SK-N-SH (cell line): ENCODE data around the gene BEST1.

ENCODE experiments used
- EP300 ChIP-seq, 2 experiments: IDR thresholded peaks; 2 replicates each; pipeline versions ENCODE4 v1.4.0 to v1.6.1; 2012; ENCODE audit warnings: borderline replicate concordance in 1 of 2, low read depth in 1 of 2, low read length in 1 of 2
- EZH2phosphoT487 ChIP-seq: fragments of 200-600 bp; sonication (generic); IDR thresholded peaks from 2 replicates; pipeline ENCODE4 v1.6.1; 2017; ENCODE audit warnings: low read depth, mixed run types, mild to moderate bottlenecking, antibody characterized with exemption, moderate library complexity, borderline replicate concordance
- FOXM1 ChIP-seq: IDR thresholded peaks from 2 replicates; pipeline ENCODE4 v1.4.0; 2012; ENCODE audit warnings: low read depth, mild to moderate bottlenecking
- MEF2A ChIP-seq: IDR thresholded peaks from 2 replicates; pipeline ENCODE4 v1.4.0; 2012; ENCODE audit warnings: low read depth, borderline replicate concordance
- POLR2AphosphoS5 ChIP-seq: IDR thresholded peaks from 2 replicates; pipeline ENCODE4 v1.6.1; 2012; ENCODE audit warnings: low read depth, low read length
- RAD21 ChIP-seq: IDR thresholded peaks from 2 replicates; pipeline ENCODE4 v1.6.1; 2012; ENCODE audit warnings: mild to moderate bottlenecking, low read length
- RXRA ChIP-seq: IDR thresholded peaks from 2 replicates; pipeline ENCODE4 v1.4.0; 2012; ENCODE audit warnings: low read depth, mild to moderate bottlenecking, borderline replicate concordance
- YY1 ChIP-seq: IDR thresholded peaks from 2 replicates; pipeline ENCODE4 v1.4.0; 2012; ENCODE audit warnings: low read depth, mild to moderate bottlenecking
- TF ChIP-seq, protein P1 (sequence below): IDR thresholded peaks from 2 replicates; pipeline ENCODE4 v1.4.0; 2012; ENCODE audit warnings: low read depth, borderline replicate concordance
- TF ChIP-seq, protein P2 (sequence below): fragments of 200-600 bp; sonication (generic); IDR thresholded peaks from 2 replicates; pipeline ENCODE4 v1.6.1; 2017; ENCODE audit warnings: antibody characterized with exemption, mild to moderate bottlenecking, moderate library complexity
- TF ChIP-seq, protein P3 (sequence below): IDR thresholded peaks from 2 replicates; pipeline ENCODE4 v1.6.1; 2012; ENCODE audit warnings: mild to moderate bottlenecking, low read depth, low read length, moderate library complexity
- TF ChIP-seq, protein P4 (sequence below): IDR thresholded peaks from 2 replicates; pipeline ENCODE4 v1.4.0; 2012; ENCODE audit warnings: low read depth
- TF ChIP-seq, protein P5 (sequence below): fragments of 150-350 bp; IDR thresholded peaks from 2 replicates; pipeline ENCODE4 v1.6.1; 2017; ENCODE audit warnings: antibody characterized with exemption, low read length, low read depth, borderline replicate concordance

DNA sequence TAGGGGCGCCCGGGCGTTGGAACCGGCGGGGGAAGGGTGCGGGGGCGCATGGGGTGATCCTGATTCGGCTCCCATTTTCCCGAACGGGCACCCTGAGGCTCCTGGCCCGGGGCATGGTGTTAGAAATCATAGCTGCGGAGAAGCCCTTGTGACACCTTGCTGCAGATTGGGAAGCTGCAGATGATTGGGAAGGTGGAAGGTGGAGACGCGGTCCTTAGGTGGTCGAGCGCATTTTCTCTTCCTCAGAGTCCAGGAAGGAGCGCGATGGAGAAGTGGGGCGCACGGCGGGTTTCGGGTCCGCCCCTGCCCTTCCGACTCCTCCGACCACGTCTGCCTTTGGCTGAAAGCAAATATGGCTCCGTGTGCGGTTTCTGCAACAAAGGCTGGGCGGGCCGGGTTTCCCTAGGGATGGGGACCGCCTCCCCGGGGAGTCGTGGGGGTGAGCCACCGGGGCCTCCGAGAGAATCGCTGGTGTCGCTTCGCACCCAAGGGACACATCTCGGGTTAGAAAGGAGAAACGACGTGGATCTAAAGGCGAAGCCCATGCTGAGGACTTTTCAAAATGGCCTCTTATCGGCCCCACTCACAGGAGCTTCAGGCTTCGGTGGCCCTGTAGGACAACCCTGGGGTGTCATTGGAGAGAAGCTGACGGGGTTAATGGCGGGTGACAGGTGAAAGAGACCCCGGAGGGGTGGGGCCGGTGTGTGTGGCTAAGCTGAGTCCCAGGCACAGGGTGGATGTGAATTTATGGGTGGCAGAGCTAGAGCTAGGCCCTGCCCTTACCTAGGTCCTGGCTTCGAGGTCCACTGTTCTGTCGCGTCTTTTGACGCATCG, 18.0 kb downstream of the BEST1 start:
- TF ChIP-seq, protein P1, sequence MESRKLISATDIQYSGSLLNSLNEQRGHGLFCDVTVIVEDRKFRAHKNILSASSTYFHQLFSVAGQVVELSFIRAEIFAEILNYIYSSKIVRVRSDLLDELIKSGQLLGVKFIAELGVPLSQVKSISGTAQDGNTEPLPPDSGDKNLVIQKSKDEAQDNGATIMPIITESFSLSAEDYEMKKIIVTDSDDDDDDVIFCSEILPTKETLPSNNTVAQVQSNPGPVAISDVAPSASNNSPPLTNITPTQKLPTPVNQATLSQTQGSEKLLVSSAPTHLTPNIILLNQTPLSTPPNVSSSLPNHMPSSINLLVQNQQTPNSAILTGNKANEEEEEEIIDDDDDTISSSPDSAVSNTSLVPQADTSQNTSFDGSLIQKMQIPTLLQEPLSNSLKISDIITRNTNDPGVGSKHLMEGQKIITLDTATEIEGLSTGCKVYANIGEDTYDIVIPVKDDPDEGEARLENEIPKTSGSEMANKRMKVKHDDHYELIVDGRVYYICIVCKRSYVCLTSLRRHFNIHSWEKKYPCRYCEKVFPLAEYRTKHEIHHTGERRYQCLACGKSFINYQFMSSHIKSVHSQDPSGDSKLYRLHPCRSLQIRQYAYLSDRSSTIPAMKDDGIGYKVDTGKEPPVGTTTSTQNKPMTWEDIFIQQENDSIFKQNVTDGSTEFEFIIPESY: no peak
- TF ChIP-seq FOXM1: no peak
- TF ChIP-seq, protein P2, sequence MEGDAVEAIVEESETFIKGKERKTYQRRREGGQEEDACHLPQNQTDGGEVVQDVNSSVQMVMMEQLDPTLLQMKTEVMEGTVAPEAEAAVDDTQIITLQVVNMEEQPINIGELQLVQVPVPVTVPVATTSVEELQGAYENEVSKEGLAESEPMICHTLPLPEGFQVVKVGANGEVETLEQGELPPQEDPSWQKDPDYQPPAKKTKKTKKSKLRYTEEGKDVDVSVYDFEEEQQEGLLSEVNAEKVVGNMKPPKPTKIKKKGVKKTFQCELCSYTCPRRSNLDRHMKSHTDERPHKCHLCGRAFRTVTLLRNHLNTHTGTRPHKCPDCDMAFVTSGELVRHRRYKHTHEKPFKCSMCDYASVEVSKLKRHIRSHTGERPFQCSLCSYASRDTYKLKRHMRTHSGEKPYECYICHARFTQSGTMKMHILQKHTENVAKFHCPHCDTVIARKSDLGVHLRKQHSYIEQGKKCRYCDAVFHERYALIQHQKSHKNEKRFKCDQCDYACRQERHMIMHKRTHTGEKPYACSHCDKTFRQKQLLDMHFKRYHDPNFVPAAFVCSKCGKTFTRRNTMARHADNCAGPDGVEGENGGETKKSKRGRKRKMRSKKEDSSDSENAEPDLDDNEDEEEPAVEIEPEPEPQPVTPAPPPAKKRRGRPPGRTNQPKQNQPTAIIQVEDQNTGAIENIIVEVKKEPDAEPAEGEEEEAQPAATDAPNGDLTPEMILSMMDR: no peak
- no peak for TF ChIP-seq POLR2AphosphoS5
- TF ChIP-seq, protein P3, sequence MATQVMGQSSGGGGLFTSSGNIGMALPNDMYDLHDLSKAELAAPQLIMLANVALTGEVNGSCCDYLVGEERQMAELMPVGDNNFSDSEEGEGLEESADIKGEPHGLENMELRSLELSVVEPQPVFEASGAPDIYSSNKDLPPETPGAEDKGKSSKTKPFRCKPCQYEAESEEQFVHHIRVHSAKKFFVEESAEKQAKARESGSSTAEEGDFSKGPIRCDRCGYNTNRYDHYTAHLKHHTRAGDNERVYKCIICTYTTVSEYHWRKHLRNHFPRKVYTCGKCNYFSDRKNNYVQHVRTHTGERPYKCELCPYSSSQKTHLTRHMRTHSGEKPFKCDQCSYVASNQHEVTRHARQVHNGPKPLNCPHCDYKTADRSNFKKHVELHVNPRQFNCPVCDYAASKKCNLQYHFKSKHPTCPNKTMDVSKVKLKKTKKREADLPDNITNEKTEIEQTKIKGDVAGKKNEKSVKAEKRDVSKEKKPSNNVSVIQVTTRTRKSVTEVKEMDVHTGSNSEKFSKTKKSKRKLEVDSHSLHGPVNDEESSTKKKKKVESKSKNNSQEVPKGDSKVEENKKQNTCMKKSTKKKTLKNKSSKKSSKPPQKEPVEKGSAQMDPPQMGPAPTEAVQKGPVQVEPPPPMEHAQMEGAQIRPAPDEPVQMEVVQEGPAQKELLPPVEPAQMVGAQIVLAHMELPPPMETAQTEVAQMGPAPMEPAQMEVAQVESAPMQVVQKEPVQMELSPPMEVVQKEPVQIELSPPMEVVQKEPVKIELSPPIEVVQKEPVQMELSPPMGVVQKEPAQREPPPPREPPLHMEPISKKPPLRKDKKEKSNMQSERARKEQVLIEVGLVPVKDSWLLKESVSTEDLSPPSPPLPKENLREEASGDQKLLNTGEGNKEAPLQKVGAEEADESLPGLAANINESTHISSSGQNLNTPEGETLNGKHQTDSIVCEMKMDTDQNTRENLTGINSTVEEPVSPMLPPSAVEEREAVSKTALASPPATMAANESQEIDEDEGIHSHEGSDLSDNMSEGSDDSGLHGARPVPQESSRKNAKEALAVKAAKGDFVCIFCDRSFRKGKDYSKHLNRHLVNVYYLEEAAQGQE: no peak
- TF ChIP-seq, protein P4, sequence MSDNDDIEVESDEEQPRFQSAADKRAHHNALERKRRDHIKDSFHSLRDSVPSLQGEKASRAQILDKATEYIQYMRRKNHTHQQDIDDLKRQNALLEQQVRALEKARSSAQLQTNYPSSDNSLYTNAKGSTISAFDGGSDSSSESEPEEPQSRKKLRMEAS: 0 out of 2 replicates have a peak, but pooled peaks have one; percentile 7
- TF ChIP-seq EZH2phosphoT487: no peak
- no peak for TF ChIP-seq EP300 (IDR thresholded peaks at IDR 0.05; ENCODE audit: borderline replicate concordance in 1 of 2, low read depth in 1 of 2, low read length in 1 of 2)
- TF ChIP-seq RXRA: no peak; the same call in 1 of the 2 replicates
- TF ChIP-seq, protein P5, sequence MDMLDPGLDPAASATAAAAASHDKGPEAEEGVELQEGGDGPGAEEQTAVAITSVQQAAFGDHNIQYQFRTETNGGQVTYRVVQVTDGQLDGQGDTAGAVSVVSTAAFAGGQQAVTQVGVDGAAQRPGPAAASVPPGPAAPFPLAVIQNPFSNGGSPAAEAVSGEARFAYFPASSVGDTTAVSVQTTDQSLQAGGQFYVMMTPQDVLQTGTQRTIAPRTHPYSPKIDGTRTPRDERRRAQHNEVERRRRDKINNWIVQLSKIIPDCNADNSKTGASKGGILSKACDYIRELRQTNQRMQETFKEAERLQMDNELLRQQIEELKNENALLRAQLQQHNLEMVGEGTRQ: no peak
- peak; percentile 83 for TF ChIP-seq YY1
- no peak for TF ChIP-seq RAD21
- no peak for TF ChIP-seq MEF2A
